HG03039 (cell line): ENCODE data around the gene C11orf58.

Experiments
- ATAC-seq: cut with Tn5 transposase; IDR thresholded peaks from one replicate; pipeline ENCODE4 v1.9.1; 2021; ENCODE audit warnings: mild to moderate bottlenecking, moderate library complexity; ENCODE audit not compliant: unreplicated experiment

Gene C11orf58

GRCh38 chr11:16801288-16801980, 63.0 kb downstream of the C11orf58 start:
- no peak for ATAC-seq

- ATAC-seq = no peak
Measured at GRCh38 chr11:16804104-16804947, 65.9 kb downstream of the C11orf58 start.

- ATAC-seq = no peak
Measured at GRCh38 chr11:16805938-16806337, 67.5 kb downstream of the C11orf58 start.

- no peak for ATAC-seq
Measured at GRCh38 chr11:16806791-16807190, 68.3 kb downstream of the C11orf58 start.

GRCh38 chr11:16807306-16807705, 68.9 kb downstream of the C11orf58 start:
- ATAC-seq = no peak
